ENCODE data around the gene NEK7.
A peak's percentile ranks its signal among the peaks of the same experiment; 100 is the strongest.

- TF ChIP-seq CTCF (optimal IDR thresholded peaks at IDR 0.05 in 1 of 3, IDR thresholded peaks at IDR 0.05 in 1 of 3, conservative IDR thresholded peaks at IDR 0.05 in 1 of 3; ENCODE audit: extremely low read depth in 1 of 3, insufficient read depth in 2 of 3, low read length in 3 of 3) (peak; percentile 80 to 96 (median 91)), EZH2 (IDR thresholded peaks at IDR 0.05; ENCODE audit: low read length) (no peak)
Measured at GRCh38 chr1:198156111-198156744, 570 bp upstream of the NEK7 start.

Measured in keratinocyte (primary cell).